HCT116 (cell line): ENCODE measurements around the gene FAM111A. TPM values are rescaled to one million over a fixed set of nuclear protein-coding genes. Genes with fewer than 3 reads are reported as not detected.

Experiments used
- ATAC-seq: fragments of 200-7000 bp; cut with Tn5 transposase; 2 replicates; pipeline ENCODE4 v1.9.1; 2020; ENCODE audit warnings: mild to moderate bottlenecking, moderate library complexity
- BruUV-seq: library from RNA; stranded (reverse); fragments of 400-500 nt; replicated peaks from 2 replicates; lab custom pipeline; 2021; lab: Mats Ljungman, UMichigan
- CTCF ChIA-PET: fragments of 300-600 bp; sonication (Branson Sonifier 250); formaldehyde crosslinking; loops from one replicate; lab custom pipeline; 2021; ENCODE audit warnings: antibody characterized with exemption; lab: Charles Lee
- POLR2A ChIA-PET: fragments of 300-600, 350-600 bp; sonication (Branson Sonifier 250); formaldehyde crosslinking; loops from one replicate; lab custom pipeline; 2021; ENCODE audit warnings: antibody characterized with exemption; lab: Charles Lee
- RAD21 ChIA-PET, 2 experiments: fragments of 300-600 bp; sonication (Branson Sonifier 250); formaldehyde crosslinking; loops; one replicate each; lab custom pipeline; 2023; ENCODE audit warnings: low total read pairs in 2 of 2; ENCODE audit not compliant: uncharacterized antibody in 2 of 2, unreplicated experiment in 2 of 2, low non-redundant PET in 1 of 2; lab: Charles Lee
- DNase-seq: peaks from one replicate; pipeline ENCODE4 v3.0.0-alpha.2; 2010; ENCODE audit warnings: low read depth, low spot score
- H2AFZ ChIP-seq: fragments of 200-600 bp; shearing (Covaris generic), sonication (generic); 2 replicates; pipeline ENCODE4 v1.6.1; 2017; ENCODE audit warnings: low read depth, mixed run types, mixed read lengths, antibody characterized with exemption, low read length; ENCODE audit not compliant: poor library complexity, severe bottlenecking
- H3K27ac ChIP-seq: 2 replicates; pipeline ENCODE4 v1.5.1; 2012; ENCODE audit warnings: low read depth, low read length
- H3K27me3 ChIP-seq: fragments of 200-600 bp; sonication (generic); 2 replicates; pipeline ENCODE4 v1.6.1; 2016; ENCODE audit warnings: mixed run types, low read length, mixed read lengths; ENCODE audit not compliant: insufficient read depth
- H3K36me3 ChIP-seq, 2 experiments: fragments of 200-500 bp in 1 of 2; fragments of 200-600 bp in 1 of 2; sonication (Bioruptor generic) in 1 of 2; sonication (generic) in 1 of 2; 2 replicates each; pipeline versions ENCODE4 v1.5.1 to v1.6.1; 2014 to 2016; ENCODE audit warnings: low read length in 2 of 2, inconsistent platforms in 1 of 2, mixed read lengths in 1 of 2, mixed run types in 1 of 2; ENCODE audit not compliant: insufficient read depth in 2 of 2, control insufficient read depth in 1 of 2
- H3K4me1 ChIP-seq, 2 experiments: fragments of 200-600 bp in 1 of 2; sonication (generic) in 1 of 2; 2 replicates each; pipeline versions ENCODE4 v1.5.1 to v1.6.1; 2012 to 2017; ENCODE audit warnings: low read length in 2 of 2, inconsistent platforms in 1 of 2, mild to moderate bottlenecking in 1 of 2, mixed read lengths in 1 of 2, mixed run types in 1 of 2, moderate library complexity in 1 of 2; ENCODE audit not compliant: insufficient read depth in 2 of 2, control insufficient read depth in 1 of 2
- H3K4me2 ChIP-seq: fragments of 200-600 bp; sonication (generic); 2 replicates; pipeline ENCODE4 v1.6.1; 2017; ENCODE audit warnings: mixed run types, low read length, mixed read lengths
- H3K4me3 ChIP-seq, 2 experiments: fragments of 200-600 bp in 1 of 2; sonication (generic) in 1 of 2; replicated peaks in 1 of 2; 2 replicates each; pipeline ENCODE4 v1.5.1; 2011 to 2016; ENCODE audit warnings: low read length in 2 of 2, control low read depth in 1 of 2, low read depth in 1 of 2, mild to moderate bottlenecking in 1 of 2, mixed read lengths in 1 of 2, mixed run types in 1 of 2
- H3K79me2 ChIP-seq: fragments of 200-600 bp; sonication (generic); 2 replicates; pipeline ENCODE4 v1.6.1; 2017; ENCODE audit warnings: mild to moderate bottlenecking, mixed run types, low read length, moderate library complexity, mixed read lengths; ENCODE audit not compliant: insufficient read depth
- H3K9ac ChIP-seq: fragments of 200-600 bp; sonication (generic); 2 replicates; pipeline ENCODE4 v1.6.1; 2016; ENCODE audit warnings: low read length, mixed read lengths
- H3K9me2 ChIP-seq: fragments of 200-600 bp; sonication (generic), shearing (Covaris generic); 2 replicates; pipeline ENCODE4 v1.6.1; 2017; ENCODE audit warnings: mixed run types, mild to moderate bottlenecking, moderate library complexity; ENCODE audit not compliant: insufficient read depth
- H3K9me3 ChIP-seq, 2 experiments: fragments of 200-500 bp in 1 of 2; fragments of 200-600 bp in 1 of 2; sonication (Bioruptor generic) in 1 of 2; sonication (generic) in 1 of 2; 2 replicates each; pipeline ENCODE4 v1.6.1; 2014 to 2017; ENCODE audit warnings: low read length in 2 of 2, mixed read lengths in 2 of 2, inconsistent platforms in 1 of 2, low read depth in 1 of 2, mild to moderate bottlenecking in 1 of 2, mixed run types in 1 of 2, moderate library complexity in 1 of 2; ENCODE audit not compliant: control insufficient read depth in 1 of 2, insufficient read depth in 1 of 2
- H4K20me1 ChIP-seq: fragments of 200-600 bp; sonication (generic), shearing (Covaris generic); 2 replicates; pipeline ENCODE4 v1.6.1; 2017; ENCODE audit warnings: mixed run types, mild to moderate bottlenecking, moderate library complexity; ENCODE audit not compliant: insufficient read depth
- CBX3 ChIP-seq: IDR thresholded peaks from 2 replicates; pipeline ENCODE4 v1.6.1; 2012; ENCODE audit warnings: low read depth
- CEBPB ChIP-seq: IDR thresholded peaks from 2 replicates; pipeline ENCODE4 v1.6.1; 2012; ENCODE audit warnings: low read depth
- EGR1 ChIP-seq: IDR thresholded peaks from 2 replicates; pipeline ENCODE4 v1.6.1; 2012; ENCODE audit warnings: low read depth
- RAD21 ChIP-seq: IDR thresholded peaks from 2 replicates; pipeline ENCODE4 v1.6.1; 2012; ENCODE audit warnings: low read depth, mild to moderate bottlenecking
- TCF7L2 ChIP-seq: IDR thresholded peaks from 2 replicates; pipeline ENCODE4 v1.7.0; 2011; ENCODE audit warnings: borderline replicate concordance, inconsistent platforms; ENCODE audit not compliant: insufficient read depth, insufficient read length; ENCODE audit errors: extremely low read depth
- YY1 ChIP-seq: IDR thresholded peaks from 2 replicates; pipeline ENCODE4 v1.6.1; 2011; ENCODE audit warnings: low read length, low read depth, moderate library complexity, mild to moderate bottlenecking; ENCODE audit not compliant: insufficient replicate concordance; ENCODE audit errors: extremely low read depth
- ZNF274 ChIP-seq: fragments of 200-500 bp; sonication (Bioruptor generic); IDR thresholded peaks from 2 replicates; pipeline ENCODE4 v1.6.1; 2014; ENCODE audit warnings: mild to moderate bottlenecking, low read depth, low read length, inconsistent platforms
- intact Hi-C: fragments of 100-400 bp; cut with micrococcal nuclease; formaldehyde crosslinking; loops from 2 replicates; pipeline ENCODE4 v1.10.0; 2022
- total RNA-seq: library from RNA; stranded (reverse); gene quantifications from one replicate; pipeline ENCODE4 v1.2.1, GENCODE V29; 2021; ENCODE audit not compliant: unreplicated experiment
- TF ChIP-seq, protein P1 (sequence below): IDR thresholded peaks from 2 replicates; pipeline ENCODE4 v1.6.1; 2012
- TF ChIP-seq, protein P2 (sequence below), 3 experiments: fragments of 200-600 bp in 1 of 3; sonication (generic) in 1 of 3; IDR thresholded peaks in 2 of 3; conservative IDR thresholded peaks in 1 of 3; 2 replicates each; pipeline ENCODE4 v1.5.1; 2012 to 2017; ENCODE audit warnings: low read depth in 2 of 3, low read length in 2 of 3, antibody characterized with exemption in 1 of 3, borderline replicate concordance in 1 of 3, control low read depth in 1 of 3, mild to moderate bottlenecking in 1 of 3, mixed read lengths in 1 of 3, mixed run types in 1 of 3, moderate library complexity in 1 of 3; ENCODE audit not compliant: insufficient read depth in 1 of 3

Gene FAM111A
- total RNA-seq, 1 experiment from 2014 or later: 30.3 TPM

DNA sequence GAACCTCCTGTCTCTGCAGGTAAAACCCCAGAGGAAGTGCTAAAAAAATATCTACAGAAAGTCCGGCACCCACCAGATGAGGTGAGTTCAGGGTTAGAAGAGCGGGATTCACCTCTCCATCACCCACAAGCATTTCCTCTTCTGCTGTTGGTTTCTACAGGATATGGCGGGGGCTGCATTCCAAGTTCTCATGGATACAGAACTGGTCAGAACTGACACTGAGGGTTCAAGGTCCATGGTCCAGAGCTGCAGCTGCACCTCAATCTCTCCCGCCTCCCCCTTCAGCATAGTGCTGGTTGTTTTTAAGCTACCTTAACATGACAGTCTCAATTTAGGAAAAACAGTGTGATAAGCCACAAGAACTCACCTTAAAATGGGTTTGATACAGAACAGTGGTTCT, 48.4 kb downstream of the FAM111A start:
- no peak for ATAC-seq
- ChIA-PET POLR2A (no interaction called here), CTCF (no interaction called here), RAD21 (no interaction called here)
- Histone ChIP-seq H3K4me2 (no peak overlapping the region), H2AFZ (no peak overlapping the region), H4K20me1 (no peaks in the 10 kb centered on the region), H3K9me2 (no peaks in the 10 kb centered on the region), H3K27me3 (no peaks in the 10 kb centered on the region), H3K9ac (no peak overlapping the region), H3K36me3 (0 out of 4 replicates have a peak, but pooled peaks cover 0 to 2% of the 10 kb centered on the region in 2 experiments), H3K79me2 (no peaks in the 10 kb centered on the region), H3K27ac (no peak overlapping the region), H3K4me1 (peaks cover 8 to 11% of the 10 kb centered on the region in 2 experiments; a peak in 3 of 4 replicates), H3K4me3 (no peak overlapping the region), H3K9me3 (no peaks in the 10 kb centered on the region)
- BruUV-seq: no TSS peak
- intact Hi-C loops: no loop called here
- no peak for DNase-seq
- TF ChIP-seq EGR1 (no peak), YY1 (no peak), TCF7L2 (no peak), CBX3 (no peak), ZNF274 (no peak), RAD21 (no peak), CEBPB (no peak)
- TF ChIP-seq, protein P1, sequence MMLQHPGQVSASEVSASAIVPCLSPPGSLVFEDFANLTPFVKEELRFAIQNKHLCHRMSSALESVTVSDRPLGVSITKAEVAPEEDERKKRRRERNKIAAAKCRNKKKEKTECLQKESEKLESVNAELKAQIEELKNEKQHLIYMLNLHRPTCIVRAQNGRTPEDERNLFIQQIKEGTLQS: no peak
- TF ChIP-seq, protein P2, sequence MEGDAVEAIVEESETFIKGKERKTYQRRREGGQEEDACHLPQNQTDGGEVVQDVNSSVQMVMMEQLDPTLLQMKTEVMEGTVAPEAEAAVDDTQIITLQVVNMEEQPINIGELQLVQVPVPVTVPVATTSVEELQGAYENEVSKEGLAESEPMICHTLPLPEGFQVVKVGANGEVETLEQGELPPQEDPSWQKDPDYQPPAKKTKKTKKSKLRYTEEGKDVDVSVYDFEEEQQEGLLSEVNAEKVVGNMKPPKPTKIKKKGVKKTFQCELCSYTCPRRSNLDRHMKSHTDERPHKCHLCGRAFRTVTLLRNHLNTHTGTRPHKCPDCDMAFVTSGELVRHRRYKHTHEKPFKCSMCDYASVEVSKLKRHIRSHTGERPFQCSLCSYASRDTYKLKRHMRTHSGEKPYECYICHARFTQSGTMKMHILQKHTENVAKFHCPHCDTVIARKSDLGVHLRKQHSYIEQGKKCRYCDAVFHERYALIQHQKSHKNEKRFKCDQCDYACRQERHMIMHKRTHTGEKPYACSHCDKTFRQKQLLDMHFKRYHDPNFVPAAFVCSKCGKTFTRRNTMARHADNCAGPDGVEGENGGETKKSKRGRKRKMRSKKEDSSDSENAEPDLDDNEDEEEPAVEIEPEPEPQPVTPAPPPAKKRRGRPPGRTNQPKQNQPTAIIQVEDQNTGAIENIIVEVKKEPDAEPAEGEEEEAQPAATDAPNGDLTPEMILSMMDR (IDR thresholded peaks at IDR 0.05 in 2 of 3, conservative IDR thresholded peaks at IDR 0.05 in 1 of 3; ENCODE audit: borderline replicate concordance in 1 of 3, insufficient read depth in 1 of 3, low read depth in 2 of 3, low read length in 2 of 3): no peak
